Cerebellar nuclear complex (tissue), 1 donor: Measurements from ENCODE around the gene HPS4.
"Not testable (repeated sequence)": the region's sequence is repeated elsewhere in the genome, so short reads cannot be mapped to it uniquely, and the experiment has no call there.

ENCODE experiments used
- DNase-seq, 2 experiments: peaks; one replicate each; lab custom pipeline; 2025; lab: John Stamatoyannopoulos, UW

HPS4 gene

DNA sequence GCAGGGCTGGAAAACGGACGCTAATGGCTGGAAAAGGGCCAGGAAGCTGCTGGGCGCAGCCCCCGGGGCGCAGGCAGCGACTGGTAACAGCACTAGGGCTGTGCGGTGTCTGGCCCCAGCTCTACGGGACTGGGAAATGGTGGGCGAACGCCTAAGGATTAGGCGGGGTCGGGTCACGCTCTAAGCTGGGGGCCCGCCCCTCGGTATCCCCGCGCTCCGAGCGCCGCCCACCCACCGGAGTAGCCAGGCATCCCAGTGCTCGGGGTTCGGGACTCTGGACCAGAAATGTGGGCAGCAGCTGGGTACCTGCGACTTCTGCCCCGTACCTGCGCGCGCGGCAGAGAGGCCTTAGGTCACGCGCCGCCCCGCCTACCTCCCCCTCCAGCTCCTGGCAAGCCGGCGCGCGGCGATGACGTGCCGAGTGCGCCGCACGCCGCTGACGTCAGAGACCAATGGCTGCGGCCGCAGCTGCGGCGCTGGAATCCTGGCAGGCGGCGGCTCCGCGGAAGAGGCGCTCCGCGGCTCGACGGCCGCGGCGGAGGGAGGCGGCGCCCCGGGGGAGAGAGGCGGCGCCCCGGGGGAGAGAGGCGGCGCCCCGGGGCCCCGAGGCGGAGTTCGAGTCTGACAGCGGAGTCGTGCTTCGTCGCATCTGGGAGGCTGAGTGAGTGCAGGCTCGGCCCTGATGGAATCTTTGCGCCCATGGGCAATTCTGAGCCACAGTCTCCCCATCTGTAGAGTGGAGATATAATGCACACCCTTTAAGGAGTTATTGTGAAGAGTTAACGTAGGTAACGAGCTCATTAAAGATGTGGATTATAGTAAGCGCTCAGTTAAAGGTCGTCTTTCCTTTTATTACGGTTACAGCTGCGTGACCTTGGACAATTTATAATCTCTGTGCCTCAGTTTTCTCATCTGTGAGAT is at the start of gene HPS4, which contains the start of gene SRRD:
Gene HPS4, minus strand, starts transcription at position 345 of the 921 bp plus-strand sequence. CDS start 2,021 bp downstream, outside the sequence.
Gene SRRD, plus strand, starts transcription at position 439 of the 921 bp plus-strand sequence. Its CDS starts 14 bp downstream, at position 453.
- no peak for DNase-seq

GRCh38 chr22:26529345-26529744 is 45.8 kb upstream of the HPS4 start:
- no peak for DNase-seq

- not testable (repeated sequence) for DNase-seq
These were observed 44.9 kb upstream of the HPS4 start for GRCh38 chr22:26528518-26528917.

DNA sequence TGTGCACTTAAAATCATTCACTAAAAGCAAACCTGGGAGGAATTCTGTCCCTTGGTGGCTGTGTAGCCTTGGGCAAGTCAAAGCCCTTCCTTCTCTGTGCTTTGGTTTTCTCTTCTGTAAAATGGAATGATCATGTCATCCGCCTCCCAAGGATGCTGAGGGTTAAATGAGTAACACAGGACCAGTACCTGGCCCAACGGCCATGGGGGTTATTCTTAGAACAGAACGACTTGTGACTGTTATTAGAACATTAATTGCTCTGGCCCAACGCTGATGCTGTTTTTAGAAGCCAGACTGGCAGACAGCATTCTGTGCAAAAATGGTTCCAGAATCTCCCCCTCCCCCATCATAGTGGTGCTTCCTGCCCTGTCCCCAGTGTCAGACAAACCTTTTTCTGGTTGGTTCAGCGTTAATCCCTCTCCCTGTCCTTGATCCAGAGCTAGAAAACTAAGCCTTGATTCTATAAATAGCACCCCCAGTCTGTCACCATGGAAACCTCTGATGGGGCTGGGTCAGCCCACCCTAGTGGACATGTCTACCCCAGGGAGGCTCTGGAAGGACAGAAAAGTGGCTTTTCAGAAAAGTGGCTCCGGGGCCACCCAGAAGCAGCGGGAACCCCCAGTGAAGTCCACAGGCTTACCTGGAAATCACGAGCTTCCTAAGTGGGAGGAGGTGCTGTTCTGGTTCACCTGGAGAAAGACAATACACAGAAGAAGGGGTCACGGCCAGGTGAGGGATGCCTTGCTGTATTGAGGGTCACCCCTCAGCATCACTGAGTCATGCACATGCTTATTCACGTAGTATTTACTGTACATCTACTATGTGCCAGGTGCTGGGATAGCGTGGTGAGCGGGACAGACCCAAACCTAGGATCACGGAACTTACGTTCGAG is 44.2 kb upstream of the HPS4 start:
- DNase-seq: no peak

GRCh38 chr22:26527167-26527566 is 43.6 kb upstream of the HPS4 start:
- DNase-seq: no peak

GRCh38 chr22:26525946-26526564 is 42.5 kb upstream of the HPS4 start:
- DNase-seq: no peak

DNA sequence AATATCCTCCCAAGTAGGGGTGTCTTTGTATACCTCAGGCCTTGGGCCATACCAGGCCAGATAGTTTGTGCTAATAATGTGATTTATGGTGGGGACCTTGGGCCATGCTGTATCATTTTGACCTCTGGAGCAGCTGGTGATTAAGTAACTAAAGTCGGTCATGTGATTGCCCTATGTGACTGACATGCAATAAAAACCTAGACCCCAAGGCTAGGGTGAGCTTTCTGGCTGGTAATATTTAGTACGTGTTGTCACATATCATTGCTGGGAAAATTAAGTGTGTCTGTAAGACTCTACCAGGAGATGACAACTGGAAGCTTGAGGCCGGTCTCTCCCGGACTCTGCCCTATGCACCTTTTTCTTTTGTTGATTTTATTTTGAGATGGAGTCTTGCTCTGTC is 41.3 kb upstream of the HPS4 start:
- DNase-seq: no peak

DNA sequence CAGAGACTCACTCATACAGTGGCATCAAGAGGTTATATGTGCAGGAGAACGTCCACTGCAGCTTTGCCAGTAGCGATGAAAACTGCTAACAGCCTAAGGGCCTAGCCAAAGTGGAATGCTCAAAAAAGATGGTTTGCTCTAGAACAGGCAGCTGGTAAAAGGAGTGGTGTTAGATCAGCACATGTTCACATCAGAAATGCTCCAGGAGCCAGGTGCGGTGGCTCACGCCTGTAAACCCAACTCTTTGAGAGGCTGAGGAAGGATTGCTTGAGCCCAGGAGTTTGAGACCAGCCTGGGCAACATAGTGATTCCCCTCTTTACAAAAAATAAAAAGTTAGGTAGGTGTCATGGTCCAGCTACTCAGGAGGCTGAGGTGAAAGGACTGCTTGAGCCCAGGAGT is 39.0 kb upstream of the HPS4 start:
- no peak for DNase-seq

GRCh38 chr22:26522012-26522411 is 38.4 kb upstream of the HPS4 start:
- DNase-seq: no peak

GRCh38 chr22:26517429-26517828 is 33.8 kb upstream of the HPS4 start:
- DNase-seq: no peak

- DNase-seq: no peak
These were observed 32.9 kb upstream of the HPS4 start for GRCh38 chr22:26516503-26516902.

DNA sequence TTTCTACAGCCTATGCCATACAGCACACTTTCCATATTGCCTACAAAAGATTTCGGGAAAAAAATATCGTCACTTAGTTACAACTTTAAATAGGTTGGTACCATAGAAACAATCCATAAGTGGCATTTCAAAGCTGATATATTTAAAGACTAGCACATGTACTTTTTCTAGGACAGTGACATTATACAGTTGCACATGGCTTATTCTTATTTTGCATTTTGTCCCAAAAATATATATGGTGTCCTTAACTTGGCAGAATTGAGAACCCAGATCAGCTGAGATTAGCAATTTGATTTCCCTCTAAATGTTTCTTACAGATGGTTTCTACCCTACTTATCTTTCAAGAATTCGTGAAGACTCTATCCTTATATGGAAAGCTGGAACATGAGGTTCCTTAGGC is 32.3 kb upstream of the HPS4 start:
- DNase-seq: no peak

- DNase-seq: no peak
These were observed 31.0 kb upstream of the HPS4 start for GRCh38 chr22:26514419-26515161.

DNA sequence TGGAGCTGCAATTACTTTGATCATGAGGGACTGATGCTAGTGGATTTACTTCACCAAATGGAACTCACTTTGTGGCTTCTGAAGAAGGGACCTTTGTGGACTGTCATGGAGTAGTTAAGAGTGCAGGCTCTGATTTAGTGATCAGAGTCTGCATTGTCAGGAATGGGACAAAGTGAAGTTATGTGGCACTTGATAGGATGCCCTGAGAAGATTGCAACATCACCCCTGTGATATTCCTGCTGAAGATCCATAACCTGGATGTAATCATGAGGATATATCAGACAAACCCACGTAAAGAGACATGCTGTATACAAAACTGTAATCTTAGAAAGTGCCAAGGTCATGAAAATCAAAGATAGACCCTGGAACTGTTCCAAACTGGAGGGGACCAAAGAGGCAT is 30.3 kb upstream of the HPS4 start:
- no peak for DNase-seq

DNA sequence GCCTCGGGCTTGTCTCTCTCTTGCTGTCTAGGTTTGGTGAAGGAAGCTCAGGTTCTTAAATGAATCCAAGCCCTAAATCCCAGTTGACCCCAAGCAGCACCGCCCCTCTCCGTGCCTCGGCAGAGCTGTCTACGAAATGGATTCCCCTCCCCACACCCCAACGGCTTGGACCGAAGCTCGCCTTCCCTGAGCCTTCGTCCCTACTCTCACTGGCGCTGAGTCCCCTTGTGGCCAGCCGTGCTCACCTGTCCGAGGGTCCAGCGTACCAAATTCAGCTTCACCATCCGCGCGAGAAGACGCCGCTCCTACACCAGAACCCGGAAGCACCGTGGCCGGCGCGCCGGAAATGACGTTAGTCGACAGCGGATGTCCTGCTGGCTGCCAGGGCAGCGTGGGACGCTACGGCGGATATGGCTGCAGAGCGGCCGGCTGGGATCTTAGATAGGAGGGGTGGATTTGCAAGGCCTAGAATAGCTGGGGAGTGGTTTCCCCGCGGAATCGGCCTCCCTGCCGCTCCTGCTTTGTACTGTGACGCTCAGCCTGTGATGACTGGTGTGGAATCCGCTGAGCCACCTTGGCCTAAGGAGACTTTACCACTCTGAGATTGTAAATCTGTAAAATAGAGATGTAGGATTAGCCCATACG is 28.7 kb upstream of the HPS4 start, which contains the start of gene TFIP11:
Gene TFIP11, minus strand, starts transcription at position 325 of the 645 bp plus-strand sequence. CDS start 2,201 bp downstream, outside the sequence.
- DNase-seq: peak; percentile 1 to 76

GRCh38 chr22:26508148-26508547 is 24.6 kb upstream of the HPS4 start:
- no peak for DNase-seq

GRCh38 chr22:26503758-26504157 is 20.2 kb upstream of the HPS4 start:
- DNase-seq: no peak

GRCh38 chr22:26502688-26503561 is 19.3 kb upstream of the HPS4 start:
- DNase-seq: no peak

GRCh38 chr22:26501996-26502395 is 18.4 kb upstream of the HPS4 start:
- DNase-seq: no peak
